IPS-NIHi7 (cell line): ENCODE data around the gene NDNF.

Source experiments
- DNase-seq: peaks from one replicate; pipeline ENCODE4 v3.0.0; 2012; ENCODE audit warnings: mixed read lengths; ENCODE audit errors: extremely low spot score

Gene NDNF

GRCh38 chr4:121070696-121071639, 1.4 kb downstream of the NDNF start:
- DNase-seq = peak; percentile 40

- DNase-seq = no peak
These were observed 2.1 kb downstream of the NDNF start for GRCh38 chr4:121070274-121070673.

- DNase-seq = no peak
These were observed 2.9 kb downstream of the NDNF start for GRCh38 chr4:121069430-121069829.

- no peak for DNase-seq
These were observed 7.9 kb downstream of the NDNF start for GRCh38 chr4:121064482-121064881.

- no peak for DNase-seq
These were observed 9.8 kb downstream of the NDNF start for GRCh38 chr4:121062521-121062920.

GRCh38 chr4:121061861-121062260, 10.5 kb downstream of the NDNF start:
- no peak for DNase-seq

GRCh38 chr4:121061215-121061614, 11.1 kb downstream of the NDNF start:
- DNase-seq = no peak

GRCh38 chr4:121057466-121057922, 14.8 kb downstream of the NDNF start:
- no peak for DNase-seq

GRCh38 chr4:121056066-121056465, 16.3 kb downstream of the NDNF start:
- DNase-seq = no peak

GRCh38 chr4:121054373-121054772, 18.0 kb downstream of the NDNF start:
- DNase-seq = no peak

GRCh38 chr4:121053601-121054143, 18.7 kb downstream of the NDNF start:
- DNase-seq = no peak

- DNase-seq = no peak
These were observed 22.0 kb downstream of the NDNF start for GRCh38 chr4:121050300-121050699.

GRCh38 chr4:121049072-121049599, 23.2 kb downstream of the NDNF start:
- no peak for DNase-seq

GRCh38 chr4:121048165-121048564, 24.2 kb downstream of the NDNF start:
- no peak for DNase-seq

- no peak for DNase-seq
These were observed 30.8 kb downstream of the NDNF start for GRCh38 chr4:121041307-121042090.

GRCh38 chr4:121034017-121034416, 38.3 kb downstream of the NDNF start:
- DNase-seq = no peak

GRCh38 chr4:121030711-121031110, 41.6 kb downstream of the NDNF start:
- no peak for DNase-seq

- DNase-seq = no peak
These were observed 42.2 kb downstream of the NDNF start for GRCh38 chr4:121030131-121030530.

GRCh38 chr4:121026034-121026433, 46.3 kb downstream of the NDNF start:
- DNase-seq = no peak

GRCh38 chr4:121025540-121025939, 46.8 kb downstream of the NDNF start:
- DNase-seq = no peak

GRCh38 chr4:121018543-121018942, 53.8 kb downstream of the NDNF start:
- no peak for DNase-seq

GRCh38 chr4:121016611-121017010, 55.7 kb downstream of the NDNF start:
- DNase-seq = no peak
